ENCODE results near the gene ZFP36L1.

DNA sequence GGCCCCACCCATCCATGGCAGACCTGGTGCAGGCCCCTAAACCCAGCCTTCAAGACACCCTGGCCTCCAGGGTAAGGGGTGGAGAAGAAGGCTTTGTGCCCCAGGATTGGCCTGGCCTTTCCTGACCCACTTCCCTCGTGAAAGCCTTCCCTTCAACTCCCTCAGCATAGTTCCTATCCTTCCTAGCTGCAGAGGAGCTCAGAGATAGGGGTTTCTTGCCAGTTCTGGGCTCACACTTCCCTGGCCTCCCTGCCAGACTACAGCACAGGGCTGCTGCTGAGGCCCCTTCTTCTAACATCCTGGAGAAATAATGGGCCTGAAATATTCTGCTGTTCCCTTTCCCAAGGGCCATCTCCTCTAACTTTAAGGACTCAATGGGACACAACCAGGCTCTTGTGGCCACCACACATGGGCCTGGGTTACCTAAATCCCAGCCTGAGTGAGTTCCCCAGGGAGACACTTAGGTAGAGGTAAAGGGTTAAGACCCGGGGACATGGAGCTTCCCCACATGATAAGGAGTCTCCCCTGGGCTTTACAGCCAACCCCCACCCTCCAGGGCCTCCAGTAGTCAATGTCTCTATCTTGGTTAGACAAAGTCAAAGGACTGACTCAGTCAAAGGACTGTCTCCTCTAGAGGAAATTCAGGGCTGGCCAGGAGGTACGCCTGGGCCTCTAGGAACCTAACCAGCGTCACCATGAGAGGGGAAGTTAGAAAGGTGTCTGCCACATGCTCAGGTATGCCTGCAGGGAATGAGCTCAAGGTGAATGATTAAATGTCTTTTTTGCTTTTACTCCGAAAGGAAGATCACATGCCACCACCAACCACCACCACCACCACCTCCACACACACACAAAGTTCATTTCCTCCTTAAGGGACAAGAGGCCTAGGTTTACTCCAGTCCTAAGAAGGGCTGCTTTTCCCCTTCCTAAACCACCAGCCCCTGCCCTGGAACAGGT is 7.1 kb downstream of the ZFP36L1 start:
- TF ChIP-seq TAF1 (IDR thresholded peaks at IDR 0.05; ENCODE audit: low read depth, low read length), result no peak
- no peak for TF ChIP-seq POLR2A (IDR thresholded peaks at IDR 0.05; ENCODE audit: low read depth, low read length)
- no peak for TF ChIP-seq PAX5 (IDR thresholded peaks at IDR 0.05; ENCODE audit: insufficient read depth, low read length, severe bottlenecking)
- TF ChIP-seq POLR2AphosphoS5 (IDR thresholded peaks at IDR 0.05; ENCODE audit: low read depth, low read length), result no peak
